Suprapubic skin (tissue), 4 donors: ENCODE results near the gene ZBTB47. TPM values are rescaled to one million over a fixed set of nuclear protein-coding genes. Genes with fewer than 3 reads are reported as not detected.

Source experiments
- DNase-seq, 2 donors: peaks; one replicate each; pipeline ENCODE4 v3.0.0-alpha.2; 2019; ENCODE audit warnings: low spot score in 2 of 2
- H3K27ac ChIP-seq: fragments of 200-600 bp; sonication (generic); one replicate; pipeline ENCODE4 v1.5.1; 2019
- H3K27me3 ChIP-seq: fragments of 200-600 bp; sonication (generic); one replicate; pipeline ENCODE4 v1.5.1; 2019
- H3K36me3 ChIP-seq: fragments of 200-600 bp; sonication (generic); one replicate; pipeline ENCODE4 v1.5.1; 2019
- H3K4me1 ChIP-seq: fragments of 200-600 bp; sonication (generic); one replicate; pipeline ENCODE4 v1.5.1; 2019
- H3K4me3 ChIP-seq: fragments of 200-600 bp; sonication (generic); one replicate; pipeline ENCODE4 v1.5.1; 2019; ENCODE audit warnings: mild to moderate bottlenecking
- H3K9me3 ChIP-seq: fragments of 200-600 bp; sonication (generic); one replicate; pipeline ENCODE4 v1.5.1; 2019
- CTCF ChIP-seq, 2 donors: fragments of 200-600 bp in 1 of 2; fragments of 450-650 bp in 1 of 2; sonication (generic) in 1 of 2; IDR thresholded peaks; one replicate each; pipeline ENCODE4 v1.5.1; 2016 to 2019; ENCODE audit warnings: antibody characterized with exemption in 2 of 2, mild to moderate bottlenecking in 1 of 2, moderate library complexity in 1 of 2
- EP300 ChIP-seq: sonication (generic); formaldehyde crosslinking; IDR thresholded peaks from one replicate; pipeline ENCODE4 v1.6.1; 2017; ENCODE audit warnings: antibody characterized with exemption
- POLR2A ChIP-seq, 2 donors: fragments of 450-650 bp; IDR thresholded peaks; one replicate each; pipeline ENCODE4 v1.6.1; 2017; ENCODE audit warnings: antibody characterized with exemption in 2 of 2, mild to moderate bottlenecking in 2 of 2, moderate library complexity in 2 of 2
- POLR2AphosphoS5 ChIP-seq, 3 donors: sonication (generic); formaldehyde crosslinking; IDR thresholded peaks; one replicate each; pipeline ENCODE4 v1.6.1; 2017; ENCODE audit warnings: antibody characterized with exemption in 3 of 3
- whole genome bisulfite sequencing: methylation state at CpG from one replicate; pipeline ENCODE4 v1.1.5; 2018; 5-methylcytosine and 5-hydroxymethylcytosine counted together
- total RNA-seq, 4 donors: library from RNA; depleted of rRNA; stranded (reverse); fragments of >200 nt; gene quantifications; one replicate each; pipeline ENCODE4 v1.1.0, GENCODE V29; 2016

ZBTB47 gene
- total RNA-seq, 4 donors from 2014 or later, result 17.9 to 36.1 (median 20.7) TPM

GRCh38 chr3:42710323-42711021, 57.0 kb downstream of the ZBTB47 start:
- 84% methylated on average over 7 of the region's 7 CpGs for WGBS
- Histone ChIP-seq H3K4me3 (no peak overlapping the region), H3K9me3 (no peaks in the 10 kb centered on the region), H3K27ac (no peak overlapping the region), H3K36me3 (no peaks in the 10 kb centered on the region), H3K27me3 (peaks cover 3% of the 10 kb centered on the region), H3K4me1 (no peaks in the 10 kb centered on the region)
- DNase-seq, result peak; percentile 31 to 34
- TF ChIP-seq POLR2A (IDR thresholded peaks at IDR 0.05) (no peak), POLR2AphosphoS5 (IDR thresholded peaks at IDR 0.05) (no peak), EP300 (no peak), CTCF (IDR thresholded peaks at IDR 0.05) (no peak)

- TF ChIP-seq POLR2A (IDR thresholded peaks at IDR 0.05) (no peak), POLR2AphosphoS5 (IDR thresholded peaks at IDR 0.05) (no peak), CTCF (IDR thresholded peaks at IDR 0.05) (no peak), EP300 (no peak)
- Histone ChIP-seq H3K27ac (no peak overlapping the region), H3K4me3 (no peak overlapping the region), H3K36me3 (no peaks in the 10 kb centered on the region), H3K9me3 (no peaks in the 10 kb centered on the region), H3K4me1 (no peaks in the 10 kb centered on the region), H3K27me3 (peaks cover 3% of the 10 kb centered on the region)
- 60% methylated on average over 5 of the region's 6 CpGs for WGBS
- peak; percentile 39 to 61 for DNase-seq
These were observed 58.2 kb downstream of the ZBTB47 start for GRCh38 chr3:42711491-42712343.

DNA sequence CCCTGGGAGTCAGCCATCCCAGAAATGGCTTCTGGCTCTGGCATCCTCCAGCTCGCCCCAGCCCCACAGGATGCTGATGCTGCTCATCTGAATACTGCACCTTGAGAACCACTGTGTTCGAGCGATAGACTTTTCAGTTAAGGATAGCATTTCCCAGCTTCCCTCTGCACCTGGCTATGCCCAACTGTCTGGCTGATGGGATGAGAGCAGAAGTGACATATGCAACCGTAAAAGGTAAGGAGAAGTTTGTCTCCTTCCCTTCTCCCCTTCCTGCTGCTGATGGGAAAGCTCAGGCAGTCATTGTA, 58.8 kb downstream of the ZBTB47 start:
- no peak for DNase-seq
- 98% methylated on average over 4 of the region's 4 CpGs for WGBS
- TF ChIP-seq CTCF (IDR thresholded peaks at IDR 0.05), result no peak
- TF ChIP-seq EP300, result no peak
- no peak for TF ChIP-seq POLR2A (IDR thresholded peaks at IDR 0.05)

DNA sequence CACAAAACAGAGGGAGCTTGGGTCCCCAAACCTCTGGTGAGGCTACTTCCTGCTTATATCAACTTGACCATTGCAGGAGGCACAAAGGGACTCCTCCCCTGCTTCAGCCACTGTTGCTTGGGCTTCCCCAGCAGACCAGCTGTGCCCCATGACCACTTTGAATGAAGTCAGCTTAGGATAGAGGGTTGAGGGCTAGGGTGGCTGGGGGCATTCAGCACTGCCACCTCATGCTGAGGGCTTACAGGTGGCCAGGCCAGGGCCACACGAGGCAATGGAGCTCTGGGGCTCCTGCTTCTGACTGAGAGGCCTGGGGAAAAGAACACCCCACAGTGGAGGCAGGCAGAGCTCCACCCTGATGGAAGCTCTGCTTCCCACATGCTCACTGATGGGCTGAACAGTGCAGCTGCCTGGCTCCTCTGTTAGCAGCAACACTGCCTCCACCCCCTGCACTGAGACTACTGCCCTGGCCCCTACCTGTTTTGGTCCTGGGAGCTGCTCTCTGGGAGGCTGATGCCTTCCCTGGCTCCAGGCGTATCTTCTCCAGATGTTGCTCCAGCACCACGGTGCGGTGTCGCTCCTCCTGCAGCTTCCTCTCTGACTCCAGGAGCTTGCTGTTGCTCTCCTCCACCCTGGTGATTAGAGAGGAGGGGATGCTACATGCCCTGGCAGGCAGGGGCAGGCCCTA, 59.3 kb downstream of the ZBTB47 start:
- H3K4me1 ChIP-seq, result no peaks in the 10 kb centered on the region
- 54% methylated on average over 4 of the region's 5 CpGs for WGBS

More for the DNA sequence above, 58.8 kb downstream of the ZBTB47 start:
- H3K27me3 ChIP-seq, result peaks cover 3% of the 10 kb centered on the region
- H3K4me3 ChIP-seq, result no peak overlapping the region
- H3K9me3 ChIP-seq, result no peaks in the 10 kb centered on the region
- H3K36me3 ChIP-seq, result no peaks in the 10 kb centered on the region
- H3K27ac ChIP-seq, result no peak overlapping the region
- no peaks in the 10 kb centered on the region for H3K4me1 ChIP-seq

More for the DNA sequence above, 59.3 kb downstream of the ZBTB47 start:
- Histone ChIP-seq H3K27ac (no peak overlapping the region), H3K9me3 (no peaks in the 10 kb centered on the region), H3K4me3 (no peak overlapping the region), H3K36me3 (no peaks in the 10 kb centered on the region), H3K27me3 (peaks cover 3% of the 10 kb centered on the region)
- no peak for TF ChIP-seq POLR2AphosphoS5 (IDR thresholded peaks at IDR 0.05)
- no peak for TF ChIP-seq POLR2A (IDR thresholded peaks at IDR 0.05)
- TF ChIP-seq EP300, result no peak
- no peak for TF ChIP-seq CTCF (IDR thresholded peaks at IDR 0.05)
- no peak for DNase-seq
